ENCODE results near the gene SYNGAP1.
A peak's percentile ranks its signal among the peaks of the same experiment; 100 is the strongest.

SYNGAP1 gene

DNA sequence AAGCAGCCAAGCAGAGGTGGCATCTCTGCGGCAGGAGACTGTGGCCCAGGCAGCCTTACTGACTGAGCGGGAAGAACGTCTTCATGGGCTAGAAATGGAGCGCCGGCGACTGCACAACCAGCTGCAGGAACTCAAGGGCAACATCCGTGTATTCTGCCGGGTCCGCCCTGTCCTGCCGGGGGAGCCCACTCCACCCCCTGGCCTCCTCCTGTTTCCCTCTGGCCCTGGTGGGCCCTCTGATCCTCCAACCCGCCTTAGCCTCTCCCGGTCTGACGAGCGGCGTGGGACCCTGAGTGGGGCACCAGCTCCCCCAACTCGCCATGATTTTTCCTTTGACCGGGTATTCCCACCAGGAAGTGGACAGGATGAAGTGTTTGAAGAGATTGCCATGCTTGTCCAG lies 15.0 kb upstream of the SYNGAP1 start:
- DNase-seq (ENCODE audit: low read depth, low spot score) = no peak

DNA sequence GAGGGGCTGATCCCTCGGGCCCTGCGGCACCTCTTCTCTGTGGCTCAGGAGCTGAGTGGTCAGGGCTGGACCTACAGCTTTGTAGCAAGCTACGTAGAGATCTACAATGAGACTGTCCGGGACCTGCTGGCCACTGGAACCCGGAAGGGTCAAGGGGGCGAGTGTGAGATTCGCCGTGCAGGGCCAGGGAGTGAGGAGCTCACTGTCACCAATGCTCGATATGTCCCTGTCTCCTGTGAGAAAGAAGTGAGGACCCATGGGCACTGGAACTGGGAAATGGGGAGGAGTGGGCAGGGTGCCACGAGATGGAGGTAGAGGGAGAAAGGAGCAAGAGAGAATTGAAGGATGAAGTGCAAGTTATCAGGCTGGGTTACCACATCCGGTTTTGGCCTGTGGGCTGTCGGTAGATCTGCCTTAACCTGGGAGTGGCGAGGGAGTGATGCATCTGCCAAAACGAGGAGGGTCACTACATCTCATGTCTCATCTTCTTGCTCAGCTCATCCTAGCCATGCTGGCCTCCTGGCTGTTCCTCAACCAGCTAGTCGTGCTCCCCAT lies 14.4 kb upstream of the SYNGAP1 start:
- no peak for DNase-seq (ENCODE audit: low read depth, low spot score)

DNA sequence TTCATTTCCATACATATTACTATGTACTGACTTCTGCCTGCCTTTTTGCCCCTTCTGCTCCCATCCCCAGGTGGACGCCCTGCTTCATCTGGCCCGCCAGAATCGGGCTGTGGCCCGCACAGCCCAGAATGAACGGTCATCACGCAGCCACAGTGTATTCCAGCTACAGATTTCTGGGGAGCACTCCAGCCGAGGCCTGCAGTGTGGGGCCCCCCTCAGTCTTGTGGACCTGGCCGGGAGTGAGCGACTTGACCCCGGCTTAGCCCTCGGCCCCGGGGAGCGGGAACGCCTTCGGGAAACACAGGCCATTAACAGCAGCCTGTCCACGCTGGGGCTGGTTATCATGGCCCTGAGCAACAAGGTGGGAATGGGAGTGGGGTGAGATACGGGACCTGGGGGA lies 13.7 kb upstream of the SYNGAP1 start:
- no peak for DNase-seq (ENCODE audit: low read depth, low spot score)

DNA sequence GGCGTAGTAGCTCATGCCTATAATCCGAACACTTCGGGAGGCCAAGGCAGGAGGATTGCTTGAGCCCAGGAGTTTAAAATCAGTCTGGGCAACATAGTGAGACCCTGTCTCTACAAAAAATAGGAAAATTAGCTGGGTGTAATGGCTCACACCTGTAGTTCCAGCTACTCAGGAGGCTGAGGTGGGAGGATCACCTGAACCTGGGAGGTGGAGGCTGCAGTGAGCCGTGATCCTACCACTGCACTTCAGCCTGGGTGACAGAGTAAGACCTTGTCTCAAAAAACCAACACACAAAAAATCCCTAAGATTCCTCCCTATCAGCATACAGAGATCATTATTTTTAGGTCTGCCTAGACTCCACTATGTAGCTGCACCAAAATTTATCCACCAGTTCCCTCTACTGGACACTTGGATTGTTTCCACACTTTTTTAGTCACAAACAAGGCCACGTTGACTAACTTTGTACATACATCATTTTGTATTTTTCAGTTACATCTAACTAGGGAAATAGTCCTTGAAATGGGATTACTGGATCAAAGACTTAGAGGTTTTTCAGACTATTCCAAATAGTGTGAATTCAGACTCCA lies 12.6 kb upstream of the SYNGAP1 start:
- no peak for DNase-seq (ENCODE audit: low read depth, low spot score)

DNA sequence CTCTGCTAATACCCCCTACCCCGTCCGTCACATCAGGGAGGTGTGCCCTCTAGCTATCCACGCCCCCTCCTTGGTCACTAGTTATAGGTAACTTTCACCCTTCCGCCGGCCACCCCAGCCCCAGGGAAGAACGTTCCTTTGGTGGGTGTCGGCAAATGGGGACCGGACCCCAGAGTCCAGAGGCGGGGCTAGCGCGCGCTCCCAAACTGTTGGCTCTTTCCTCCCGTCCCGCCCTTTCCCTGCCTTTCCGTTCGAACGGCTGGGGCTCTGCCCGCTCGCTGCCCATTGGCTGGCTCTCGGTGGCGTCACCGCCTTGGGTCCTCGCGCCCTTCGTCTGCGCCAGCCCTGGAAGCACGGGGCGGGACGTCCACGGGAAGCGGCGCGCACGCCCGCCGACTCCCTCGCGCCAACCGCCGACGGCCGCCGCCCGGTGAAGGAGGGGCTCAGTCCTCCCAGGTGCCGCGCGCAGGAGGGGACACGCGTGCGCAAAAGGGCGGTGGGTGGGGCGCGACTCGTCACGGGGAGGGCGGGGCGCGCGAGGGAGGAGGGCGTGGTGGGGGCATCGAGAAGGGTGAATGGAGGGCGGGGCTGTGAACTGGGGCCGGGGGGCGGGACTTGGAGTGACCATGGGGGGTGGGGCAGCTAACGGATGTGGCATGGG lies 9.7 kb upstream of the SYNGAP1 start:
- no peak for DNase-seq (ENCODE audit: low read depth, low spot score)

DNA sequence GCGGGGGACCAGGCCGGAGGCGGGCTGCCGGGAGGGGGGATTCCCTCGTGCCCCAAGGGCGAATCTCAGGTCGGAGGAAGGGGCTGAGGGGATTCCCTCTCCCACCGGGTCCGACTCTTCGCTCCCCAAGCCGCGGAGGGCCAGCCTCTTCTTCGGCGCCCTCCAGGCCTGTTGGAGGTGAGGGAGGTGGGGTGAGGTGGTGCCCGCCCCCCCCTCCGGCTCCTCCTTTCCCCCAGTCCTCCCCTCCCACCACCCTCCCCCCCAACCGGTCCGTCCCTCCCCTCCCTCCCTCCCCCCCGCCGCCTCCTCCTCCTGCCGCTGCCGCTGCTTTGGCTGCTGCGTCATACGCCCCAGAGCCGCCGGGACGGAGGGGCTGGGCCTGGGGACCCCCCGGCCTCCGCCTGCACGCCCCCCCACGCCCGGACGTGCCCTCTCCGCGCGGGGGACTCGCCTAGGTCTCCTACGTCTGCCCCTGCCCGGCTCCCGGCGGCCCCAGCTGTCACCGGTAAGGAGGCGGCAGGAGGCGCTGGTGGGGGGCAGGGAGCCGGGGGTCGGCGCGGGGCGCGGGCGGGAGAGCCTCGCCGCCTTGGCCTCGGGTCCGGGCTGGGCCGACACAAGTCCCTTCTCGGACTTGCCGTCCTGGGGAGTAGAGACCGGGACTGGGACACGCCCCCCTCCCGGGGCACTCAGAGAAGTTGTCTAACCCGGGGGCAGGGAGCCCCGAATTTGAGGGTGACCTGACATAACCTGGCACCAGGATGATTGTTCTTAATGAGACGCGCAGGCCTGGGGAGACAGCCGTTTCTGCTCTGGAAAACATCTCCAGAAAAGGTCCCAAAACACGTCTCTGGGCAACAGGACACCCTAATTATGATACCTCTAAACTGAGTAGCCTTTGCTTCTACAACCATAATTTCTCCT lies 8.9 kb upstream of the SYNGAP1 start, which contains the start of gene PHF1:
Gene PHF1 (plus strand): TSS at position 304 of the 921 bp plus-strand sequence. CDS start 1,250 bp downstream, outside the sequence.
- DNase-seq (ENCODE audit: low read depth, low spot score) = no peak

DNA sequence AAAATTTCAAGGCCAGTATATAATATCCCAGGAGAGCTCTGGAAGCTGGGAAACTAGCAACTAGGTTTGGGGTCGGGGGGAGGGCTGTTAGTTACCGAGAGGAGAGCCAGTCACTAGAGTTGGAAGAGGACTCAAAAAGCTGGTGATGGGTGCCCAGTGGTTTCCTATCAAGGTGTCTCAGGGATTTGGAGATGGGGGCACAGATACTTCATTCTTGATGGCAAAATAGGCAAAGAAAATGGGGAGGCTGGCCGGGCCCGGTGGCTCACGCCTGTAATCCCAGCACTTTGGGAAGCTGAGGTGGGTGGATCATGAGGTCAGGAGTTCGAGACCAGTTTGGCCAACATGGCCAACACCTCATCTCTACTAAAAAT lies 8.2 kb upstream of the SYNGAP1 start:
- no peak for DNase-seq (ENCODE audit: low read depth, low spot score)

DNA sequence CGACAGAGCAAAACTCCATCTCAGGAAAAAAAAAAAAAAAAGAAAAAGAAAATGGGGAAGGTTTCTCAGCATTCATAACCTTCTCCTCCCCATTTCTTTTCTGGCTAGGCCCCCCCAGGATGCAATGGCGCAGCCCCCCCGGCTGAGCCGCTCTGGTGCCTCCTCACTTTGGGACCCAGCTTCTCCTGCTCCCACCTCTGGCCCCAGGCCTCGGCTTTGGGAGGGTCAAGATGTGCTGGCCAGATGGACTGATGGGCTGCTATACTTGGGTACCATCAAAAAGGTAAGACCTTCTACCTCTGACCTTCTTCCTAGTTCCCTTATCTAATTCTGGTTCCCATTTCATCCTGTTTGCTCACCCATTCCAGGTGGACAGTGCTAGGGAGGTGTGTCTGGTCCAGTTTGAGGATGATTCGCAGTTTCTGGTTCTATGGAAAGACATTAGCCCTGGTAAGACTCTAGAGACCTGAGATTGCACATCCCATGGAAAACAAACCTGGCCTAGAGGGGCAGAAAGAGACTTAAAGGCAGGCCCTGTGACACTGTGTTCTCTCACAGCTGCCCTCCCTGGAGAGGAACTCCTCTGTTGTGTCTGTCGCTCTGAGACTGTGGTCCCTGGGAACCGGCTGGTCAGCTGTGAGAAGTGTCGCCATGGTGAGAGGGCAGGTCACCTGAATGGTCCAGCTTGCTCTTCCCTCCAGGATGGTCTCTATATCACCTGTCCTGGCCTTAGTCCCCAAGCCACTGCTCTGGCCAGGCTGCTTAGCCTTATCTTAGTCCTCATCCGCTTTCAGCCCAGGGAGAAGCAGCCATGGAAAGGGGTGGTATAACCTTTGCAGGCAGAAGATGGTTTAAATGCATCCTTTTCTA lies 7.5 kb upstream of the SYNGAP1 start:
- no peak for DNase-seq (ENCODE audit: low read depth, low spot score)

DNA sequence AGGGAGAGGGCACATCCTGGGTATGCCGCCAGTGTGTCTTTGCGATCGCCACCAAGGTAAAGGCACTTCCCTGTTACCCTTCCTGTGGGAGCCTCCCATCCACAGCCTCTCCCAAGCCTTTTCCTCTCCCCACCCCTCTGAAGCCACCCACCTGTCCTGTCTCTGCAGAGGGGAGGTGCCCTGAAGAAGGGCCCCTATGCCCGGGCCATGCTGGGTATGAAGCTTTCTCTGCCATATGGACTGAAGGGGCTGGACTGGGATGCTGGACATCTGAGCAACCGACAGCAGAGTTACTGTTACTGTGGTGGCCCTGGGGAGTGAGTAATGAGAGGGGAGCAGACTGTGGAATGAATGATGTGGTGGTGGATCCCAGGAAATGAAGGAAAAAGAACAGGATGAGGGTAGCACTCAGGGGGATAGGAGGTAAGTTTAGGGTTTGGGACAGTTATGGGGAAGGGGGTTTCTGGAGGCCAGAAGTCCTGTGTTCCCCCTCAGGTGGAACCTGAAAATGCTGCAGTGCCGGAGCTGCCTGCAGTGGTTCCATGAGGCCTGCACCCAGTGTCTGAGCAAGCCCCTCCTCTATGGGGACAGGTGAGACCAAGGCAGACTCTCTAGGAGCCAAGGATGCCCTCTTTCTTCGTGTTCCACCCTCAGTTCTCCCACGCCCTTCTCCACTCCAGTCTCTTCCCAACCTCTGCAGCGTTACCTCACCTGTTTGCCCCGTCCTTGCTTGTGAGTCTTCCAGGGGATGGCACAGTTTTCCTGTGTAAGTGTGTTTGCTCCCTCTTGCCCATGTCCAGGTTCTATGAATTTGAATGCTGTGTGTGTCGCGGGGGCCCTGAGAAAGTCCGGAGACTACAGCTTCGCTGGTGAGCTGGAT lies 6.4 kb upstream of the SYNGAP1 start:
- no peak for DNase-seq (ENCODE audit: low read depth, low spot score)

DNA sequence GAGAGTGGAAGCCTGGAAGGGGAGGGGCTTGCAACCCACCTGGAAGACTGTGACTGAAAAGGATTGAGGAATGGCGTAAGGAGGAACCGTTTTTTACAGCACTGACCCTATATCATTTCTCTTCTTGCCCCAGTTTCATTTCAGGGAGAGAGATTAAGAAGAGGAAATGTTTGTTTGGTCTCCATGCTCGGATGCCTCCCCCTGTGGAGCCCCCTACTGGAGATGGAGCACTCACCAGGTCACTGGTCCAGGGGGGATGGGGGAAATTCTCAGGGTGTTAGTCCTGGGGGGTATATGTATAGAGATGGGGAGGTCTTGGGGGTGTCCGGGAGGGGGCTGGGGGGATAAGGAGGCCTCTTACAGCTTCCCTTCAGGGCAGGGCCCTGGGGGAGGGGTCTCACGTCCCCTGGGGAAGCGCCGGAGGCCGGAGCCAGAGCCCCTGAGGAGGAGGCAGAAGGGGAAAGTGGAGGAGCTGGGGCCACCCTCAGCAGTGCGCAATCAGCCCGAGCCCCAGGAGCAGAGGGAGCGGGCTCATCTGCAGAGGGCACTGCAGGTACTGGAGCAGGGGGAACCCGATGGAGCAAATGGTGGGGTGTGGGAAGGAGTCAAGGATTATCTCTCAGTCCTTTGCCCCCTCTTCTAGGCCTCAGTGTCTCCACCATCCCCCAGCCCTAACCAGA lies 5.1 kb upstream of the SYNGAP1 start:
- DNase-seq (ENCODE audit: low read depth, low spot score) = no peak

DNA sequence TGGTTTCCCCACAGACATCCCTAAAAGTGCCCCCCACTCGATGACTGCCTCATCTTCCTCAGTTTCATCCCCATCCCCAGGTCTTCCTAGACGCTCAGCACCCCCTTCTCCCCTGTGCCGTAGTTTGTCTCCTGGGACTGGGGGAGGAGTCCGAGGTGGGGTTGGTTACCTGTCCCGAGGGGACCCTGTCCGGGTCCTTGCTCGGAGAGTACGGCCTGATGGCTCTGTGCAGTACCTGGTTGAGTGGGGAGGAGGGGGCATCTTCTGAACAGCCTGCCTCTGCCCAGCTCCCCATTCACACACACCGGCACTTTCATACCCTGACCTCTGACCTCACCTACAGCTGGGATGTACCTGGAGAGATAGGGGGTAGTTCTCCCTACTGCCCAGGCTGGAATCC lies 4.0 kb upstream of the SYNGAP1 start:
- no peak for DNase-seq (ENCODE audit: low read depth, low spot score)

DNA sequence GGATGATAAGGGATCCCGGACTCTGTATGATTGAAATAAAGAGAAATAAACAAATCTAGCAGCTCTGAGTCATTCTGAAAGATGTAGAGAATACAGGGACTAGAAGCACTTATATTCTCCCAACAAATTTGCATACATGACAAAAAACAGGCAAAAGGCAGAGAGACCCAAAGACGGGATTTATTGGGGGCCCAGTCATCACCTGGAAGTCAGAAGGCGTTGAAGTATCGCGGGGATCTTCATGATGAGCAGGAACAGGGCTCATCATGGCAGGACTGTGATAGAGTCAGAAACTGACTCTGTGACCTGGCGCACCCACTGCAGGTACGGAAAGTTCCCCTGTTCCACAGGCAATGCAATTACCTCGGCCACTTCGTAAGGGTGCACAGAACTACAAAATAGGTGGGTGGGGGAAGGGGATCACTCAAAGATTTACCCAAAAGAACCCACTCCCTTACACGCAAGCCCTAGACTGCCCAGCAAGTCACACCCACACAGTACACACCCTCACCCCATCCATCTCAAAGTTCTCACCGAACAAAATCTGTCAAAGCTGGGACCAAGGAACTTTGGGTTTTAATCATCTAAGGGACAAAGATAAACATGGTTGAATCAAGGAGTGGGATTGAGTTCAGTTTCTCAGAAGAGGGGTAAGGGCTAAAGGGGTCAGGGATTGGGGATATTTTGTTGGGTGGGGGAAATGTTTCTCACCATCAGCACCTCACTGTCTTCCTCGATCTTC lies 3.3 kb upstream of the SYNGAP1 start:
- DNase-seq (ENCODE audit: low read depth, low spot score) = no peak

DNA sequence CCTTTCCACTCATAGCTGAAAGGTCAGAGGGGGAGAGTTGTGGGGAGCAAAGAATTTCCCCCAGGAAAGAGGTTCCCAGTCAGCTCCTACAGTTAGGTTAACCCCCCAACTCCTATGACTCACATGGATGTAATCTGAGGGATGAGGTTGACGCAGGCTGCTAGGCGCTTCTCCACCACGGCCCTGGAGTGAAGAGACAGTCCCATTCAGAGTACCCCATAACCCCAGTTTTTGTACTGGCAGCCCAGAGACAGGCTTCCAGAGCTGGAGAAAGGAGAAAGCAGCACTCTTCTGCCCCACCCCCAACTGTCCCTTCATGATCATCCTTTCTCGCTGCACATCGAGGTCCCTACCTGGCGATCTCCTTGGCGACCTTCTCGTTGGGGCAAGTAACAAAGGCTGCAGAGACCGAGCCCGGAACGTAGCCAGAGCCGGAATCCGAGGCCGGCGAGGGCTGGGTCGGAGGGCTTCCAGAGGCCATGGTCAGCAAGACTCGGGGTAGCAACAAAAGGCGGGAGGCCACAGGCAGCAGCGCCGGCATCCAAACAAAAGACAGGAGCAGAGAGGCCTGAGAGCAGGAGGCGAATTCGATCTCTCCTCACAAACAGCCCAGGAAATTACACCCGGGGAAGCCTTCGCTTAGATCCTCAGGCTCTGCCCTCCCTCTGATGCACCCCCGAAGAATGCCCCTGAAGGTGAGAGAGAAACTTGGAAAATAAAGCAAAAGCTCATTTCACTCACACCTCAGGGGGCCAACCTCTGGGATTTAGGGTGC lies 2.5 kb upstream of the SYNGAP1 start:
- DNase-seq (ENCODE audit: low read depth, low spot score) = no peak

DNA sequence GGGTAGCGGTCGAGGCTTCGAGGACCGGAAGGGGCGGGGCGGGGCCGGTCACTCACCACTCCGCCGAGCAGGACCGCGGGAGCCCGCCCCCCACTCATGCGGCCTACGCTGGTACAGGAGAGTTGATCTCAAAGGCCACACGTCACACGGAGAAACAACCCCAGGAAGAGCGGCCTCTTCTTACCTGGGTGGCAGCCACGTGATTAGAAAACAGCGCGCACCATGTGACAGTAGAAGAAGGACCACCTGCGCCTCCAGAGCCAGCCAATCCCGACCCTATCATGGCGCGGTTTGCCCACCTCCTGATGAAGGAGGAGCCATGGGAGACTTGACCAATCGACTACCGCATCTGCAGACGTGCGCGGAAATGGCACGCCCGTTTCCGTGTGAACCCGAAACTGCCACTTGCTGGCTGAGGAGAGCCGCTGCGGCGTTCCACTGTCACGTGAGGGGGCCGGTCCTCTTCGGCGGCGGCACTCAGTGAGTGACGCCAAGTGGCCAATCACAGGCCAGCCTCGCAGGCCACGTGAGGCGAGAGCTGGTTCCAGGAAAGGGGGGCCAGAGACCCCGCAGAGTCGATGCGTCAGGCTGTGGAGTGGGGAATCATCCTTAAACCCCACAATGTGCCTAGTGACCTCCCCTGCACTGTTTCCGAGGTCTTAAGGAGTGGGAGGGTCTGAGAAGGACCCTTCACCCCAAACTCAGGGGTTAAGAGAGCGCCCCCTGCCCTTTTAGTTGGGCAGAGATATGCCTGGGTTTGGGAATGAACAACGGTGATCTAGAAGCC lies 1.8 kb upstream of the SYNGAP1 start, which contains the start of gene CUTA:
Gene CUTA (minus strand): TSS at position 205 of the 787 bp plus-strand sequence. CDS start 107 bp downstream, at position 98.
- peak; percentile 99 for DNase-seq (ENCODE audit: low read depth, low spot score)

DNA sequence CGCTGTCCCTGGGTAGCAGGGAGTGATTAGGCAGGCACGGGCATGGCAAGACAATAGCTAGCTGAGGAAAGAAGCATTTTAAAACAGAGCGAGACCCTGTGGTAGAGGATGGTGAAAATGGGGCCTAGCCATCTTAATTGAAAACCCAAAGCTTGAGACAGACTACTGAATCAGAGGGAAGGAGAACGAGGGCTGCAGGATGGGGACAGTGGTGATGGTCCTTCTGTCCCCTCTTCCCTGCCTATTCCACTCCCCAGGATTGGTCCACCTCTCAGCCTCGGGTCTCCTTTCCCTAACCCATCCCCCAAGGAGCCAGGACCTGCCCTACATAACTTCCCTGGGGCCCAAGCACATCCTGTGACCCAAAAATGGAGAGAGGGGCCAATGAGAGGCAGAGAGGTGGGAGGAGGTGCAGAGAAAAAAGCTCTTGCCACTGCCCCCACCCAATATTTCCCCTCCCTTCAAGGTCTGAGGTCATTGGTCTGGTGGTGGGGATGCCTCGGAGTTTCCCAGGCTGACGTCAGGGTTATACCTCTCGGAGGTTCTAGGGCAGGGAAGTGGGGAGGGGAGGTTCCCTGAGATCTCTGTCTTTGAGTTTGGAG lies 1.1 kb upstream of the SYNGAP1 start:
- no peak for DNase-seq (ENCODE audit: low read depth, low spot score)

DNA sequence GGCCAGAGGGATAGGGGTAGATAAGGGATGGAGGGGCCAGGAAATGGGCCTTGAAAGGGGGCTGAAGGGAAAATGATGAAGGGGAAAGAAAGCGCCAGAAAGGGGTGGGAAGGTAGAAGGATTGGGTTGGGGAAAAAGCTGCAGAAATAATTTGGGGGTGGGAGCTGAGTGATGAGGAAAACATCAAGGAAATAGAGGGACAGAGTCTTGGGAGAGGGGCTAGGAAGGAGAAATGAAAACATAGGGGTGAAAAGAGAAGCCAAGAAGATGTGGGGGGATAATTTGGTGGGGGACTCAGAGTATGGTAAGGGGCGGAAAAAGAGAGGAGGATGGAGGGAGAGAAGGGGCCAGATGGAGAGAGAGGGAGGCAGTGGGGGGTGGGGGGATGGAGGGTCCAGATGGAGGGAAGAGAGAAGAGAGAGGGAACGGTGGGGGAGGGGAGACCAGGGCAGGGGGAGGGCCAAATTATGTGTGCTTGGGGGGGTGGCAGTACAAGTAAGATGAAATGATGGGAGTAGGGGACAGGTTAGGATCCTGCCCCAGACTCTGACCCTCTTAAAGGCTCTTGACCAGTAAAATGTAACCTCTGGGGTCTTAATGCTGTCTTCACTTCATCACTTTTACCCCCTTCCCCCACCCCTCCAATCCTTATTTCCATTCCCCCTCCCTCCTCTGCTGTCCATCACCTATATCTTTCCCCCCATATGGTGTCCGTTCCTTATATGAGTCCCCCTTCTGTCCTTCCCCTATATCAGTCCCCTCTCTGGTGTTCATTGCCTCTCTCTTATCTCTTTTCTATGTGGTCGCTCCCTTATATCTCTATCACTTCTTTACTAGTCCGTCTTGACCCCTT lies 852 bp downstream of the SYNGAP1 start:
- DNase-seq (ENCODE audit: low read depth, low spot score) = no peak
